DLD1 (cell line): ENCODE data around the gene AIFM3.

Experiments used
- in situ Hi-C: cut with HindIII; loops from 2 replicates; pipeline ENCODE4 v1.10.0; 2017; ENCODE audit warnings: low sequenced_read_pairs

Gene AIFM3, protein sequence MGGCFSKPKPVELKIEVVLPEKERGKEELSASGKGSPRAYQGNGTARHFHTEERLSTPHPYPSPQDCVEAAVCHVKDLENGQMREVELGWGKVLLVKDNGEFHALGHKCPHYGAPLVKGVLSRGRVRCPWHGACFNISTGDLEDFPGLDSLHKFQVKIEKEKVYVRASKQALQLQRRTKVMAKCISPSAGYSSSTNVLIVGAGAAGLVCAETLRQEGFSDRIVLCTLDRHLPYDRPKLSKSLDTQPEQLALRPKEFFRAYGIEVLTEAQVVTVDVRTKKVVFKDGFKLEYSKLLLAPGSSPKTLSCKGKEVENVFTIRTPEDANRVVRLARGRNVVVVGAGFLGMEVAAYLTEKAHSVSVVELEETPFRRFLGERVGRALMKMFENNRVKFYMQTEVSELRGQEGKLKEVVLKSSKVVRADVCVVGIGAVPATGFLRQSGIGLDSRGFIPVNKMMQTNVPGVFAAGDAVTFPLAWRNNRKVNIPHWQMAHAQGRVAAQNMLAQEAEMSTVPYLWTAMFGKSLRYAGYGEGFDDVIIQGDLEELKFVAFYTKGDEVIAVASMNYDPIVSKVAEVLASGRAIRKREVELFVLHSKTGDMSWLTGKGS

GRCh38 chr22:20966883-20967696 is at the start of gene AIFM3:
AIFM3 (plus strand) TSS chr22:20967255; CDS start chr22:20967945, 690 bp downstream.
- in situ Hi-C loops, result no loop called here

DNA sequence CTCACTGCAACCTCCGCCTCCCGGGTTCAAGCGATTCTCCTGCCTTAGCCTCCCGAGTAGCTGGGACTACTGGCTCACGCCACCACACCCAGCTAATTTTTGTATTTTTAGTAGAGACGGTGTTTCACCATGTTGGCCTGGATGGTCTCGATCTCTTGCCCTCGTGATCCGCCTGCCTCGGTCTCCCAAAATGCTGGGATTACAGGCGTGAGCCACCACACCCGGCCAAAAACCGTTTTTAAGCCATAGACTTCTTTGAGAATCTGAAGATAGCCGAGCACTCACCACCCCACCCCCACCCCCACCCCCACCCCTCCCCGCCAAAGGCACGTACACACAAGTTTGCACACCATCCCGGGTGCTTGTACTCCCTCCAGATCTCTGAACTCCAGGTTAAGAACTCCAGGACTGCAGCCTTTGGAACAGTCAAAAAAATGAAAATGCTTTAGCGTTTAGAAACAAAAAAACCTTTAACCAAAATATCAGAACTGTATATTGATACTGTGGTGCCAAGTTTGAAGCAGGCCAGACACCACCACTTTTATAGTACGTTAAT is 48.3 kb upstream of the AIFM3 start:
- in situ Hi-C loops, result no loop called here

- in situ Hi-C loops, result no loop called here
Observed at GRCh38 chr22:20919718-20920117, 47.3 kb upstream of the AIFM3 start.

- in situ Hi-C loops, result no loop called here
Observed at GRCh38 chr22:20920881-20921203, 46.2 kb upstream of the AIFM3 start.

GRCh38 chr22:20922141-20922751 is 44.8 kb upstream of the AIFM3 start:
- in situ Hi-C loops, result no loop called here

- in situ Hi-C loops, result loop anchor here (25.0 kb wide), 1 partner anchor 114 kb away; no protein-coding TSS in a partner anchor
Observed at GRCh38 chr22:20926243-20926642, 40.8 kb upstream of the AIFM3 start.

GRCh38 chr22:20927940-20928572 is 39.0 kb upstream of the AIFM3 start:
- in situ Hi-C loops, result loop anchor here (25.0 kb wide), 1 partner anchor 116 kb away; no protein-coding TSS in a partner anchor

- in situ Hi-C loops, result loop anchor here (25.0 kb wide), 1 partner anchor 116 kb away; no protein-coding TSS in a partner anchor
Observed at GRCh38 chr22:20928573-20928967, 38.5 kb upstream of the AIFM3 start.

- in situ Hi-C loops, result loop anchor here (25.0 kb wide), 1 partner anchor 118 kb away; no protein-coding TSS in a partner anchor
Observed at GRCh38 chr22:20930004-20930403, 37.1 kb upstream of the AIFM3 start.

DNA sequence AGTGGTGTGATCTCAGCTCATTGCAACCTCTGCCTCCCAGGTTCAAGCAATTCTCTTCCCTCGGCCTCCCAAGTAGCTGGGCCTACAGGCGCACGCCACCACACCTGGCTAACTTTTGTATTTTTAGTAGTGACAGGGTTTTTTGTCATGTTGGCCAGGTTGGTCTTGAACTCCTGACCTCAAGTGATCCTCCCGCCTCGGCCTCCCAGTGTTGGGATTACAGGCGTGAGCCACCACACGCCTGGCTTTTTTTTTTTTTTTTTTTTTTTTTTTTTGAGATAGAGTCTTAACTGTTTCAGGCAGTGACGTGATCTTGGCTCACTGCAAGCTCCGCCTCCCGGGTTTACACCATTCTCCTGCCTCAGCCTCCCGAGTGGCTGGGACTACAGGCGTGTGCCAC is 36.6 kb upstream of the AIFM3 start:
- in situ Hi-C loops, result loop anchor here (25.0 kb wide), 1 partner anchor 118 kb away; no protein-coding TSS in a partner anchor

GRCh38 chr22:20931126-20931654 is 35.9 kb upstream of the AIFM3 start:
- in situ Hi-C loops, result loop anchor here (25.0 kb wide), 1 partner anchor 119 kb away; no protein-coding TSS in a partner anchor

- in situ Hi-C loops, result loop anchor here (25.0 kb wide), 1 partner anchor 122 kb away; no protein-coding TSS in a partner anchor
Observed at GRCh38 chr22:20933910-20934309, 33.1 kb upstream of the AIFM3 start.

DNA sequence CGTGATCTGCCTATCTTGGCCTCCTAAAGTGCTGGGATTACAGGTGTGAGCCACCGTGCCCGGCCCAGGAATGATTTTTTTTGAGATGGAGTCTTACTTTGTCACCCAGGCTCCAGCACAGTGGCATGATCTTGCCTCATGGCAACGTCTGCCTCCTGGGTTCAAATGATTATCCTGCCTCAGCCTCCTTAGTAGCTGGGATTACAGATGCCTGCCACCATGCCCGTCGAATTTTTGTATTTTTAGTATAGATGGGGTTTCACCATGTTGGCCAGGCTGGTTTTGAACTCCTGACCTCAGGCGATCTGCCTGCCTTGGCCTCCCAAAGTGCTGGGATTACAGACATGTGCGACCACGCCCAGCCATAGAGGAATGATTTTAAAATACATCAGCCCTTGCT is 32.0 kb upstream of the AIFM3 start:
- in situ Hi-C loops, result loop anchor here (25.0 kb wide), 1 partner anchor 123 kb away; no protein-coding TSS in a partner anchor

GRCh38 chr22:20935780-20936539 is 31.1 kb upstream of the AIFM3 start:
- in situ Hi-C loops, result loop anchor here (25.0 kb wide), 1 partner anchor 124 kb away; no protein-coding TSS in a partner anchor

DNA sequence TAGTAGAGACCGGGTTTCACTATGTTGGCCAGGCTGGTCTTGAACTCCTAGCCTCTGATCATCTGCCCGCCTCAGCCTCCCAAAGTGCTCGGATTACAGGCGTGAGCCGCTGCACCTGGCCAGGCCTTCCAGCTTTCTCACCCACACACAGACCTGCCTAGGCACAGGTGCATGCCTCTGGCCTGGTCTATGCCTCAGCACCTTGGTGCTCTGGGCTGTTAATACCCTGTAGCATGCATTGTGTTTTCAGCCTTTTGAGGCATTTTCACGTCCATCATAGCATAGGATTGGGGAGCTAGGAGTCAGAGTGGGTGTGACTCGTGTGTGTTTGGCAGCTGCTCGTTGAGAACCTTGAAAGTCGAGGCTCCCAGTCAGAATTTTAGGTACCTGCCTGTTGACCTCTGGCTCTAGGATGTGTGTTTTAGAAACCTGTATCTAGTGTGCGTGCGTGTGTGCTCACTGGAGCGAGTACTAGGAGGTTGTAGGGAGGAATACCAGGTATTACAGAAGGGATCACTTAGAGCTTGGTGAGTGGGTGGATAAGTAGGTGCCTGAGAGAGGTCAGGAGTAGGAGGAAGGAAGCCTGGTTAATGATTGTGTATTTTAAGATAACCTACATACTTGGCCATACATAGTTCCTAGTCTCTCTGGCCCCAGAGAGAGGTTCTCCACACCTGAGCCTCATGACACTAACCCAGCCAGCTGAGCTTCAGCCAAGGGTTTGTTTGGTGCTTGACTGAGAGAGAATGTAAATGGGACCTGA is 29.8 kb upstream of the AIFM3 start:
- in situ Hi-C loops, result loop anchor here (25.0 kb wide), 1 partner anchor 125 kb away; no protein-coding TSS in a partner anchor

- in situ Hi-C loops, result loop anchor here (25.0 kb wide), 1 partner anchor 126 kb away; no protein-coding TSS in a partner anchor
Observed at GRCh38 chr22:20937794-20938671, 29.0 kb upstream of the AIFM3 start.
